SK-N-SH treated with all-trans-retinoic acid at 6 μM for 48 hours (cell line): Measurements from ENCODE around the gene TCF12.

ENCODE experiments used
- ATAC-seq: fragments of 200-7000 bp; cut with Tn5 transposase; 3 replicates; pipeline ENCODE4 v1.9.1; 2020; ENCODE audit warnings: mild to moderate bottlenecking, moderate library complexity
- ARNTL ChIP-seq: fragments of 450-650 bp; formaldehyde crosslinking; IDR thresholded peaks from 2 replicates; pipeline ENCODE4 v1.5.0; 2020; ENCODE audit warnings: low read depth, mild to moderate bottlenecking, moderate library complexity, borderline replicate concordance
- BACH2 ChIP-seq: fragments of 250-450 bp; sonication (Bioruptor Pico); IDR thresholded peaks from 2 replicates; pipeline ENCODE4 v1.9.0; 2021; ENCODE audit warnings: mild to moderate bottlenecking, borderline replicate concordance
- CSDC2 ChIP-seq: fragments of 250-450 bp; sonication (Bioruptor Pico); IDR thresholded peaks from 2 replicates; pipeline ENCODE4 v1.5.0; 2020; ENCODE audit warnings: mild to moderate bottlenecking, moderate library complexity
- ESRRG ChIP-seq: fragments of 250-450 bp; sonication (Bioruptor Pico); IDR thresholded peaks from 2 replicates; pipeline ENCODE4 v1.6.1; 2021; ENCODE audit warnings: mild to moderate bottlenecking
- GLIS3 ChIP-seq: fragments of 250-450 bp; sonication (Bioruptor Pico); IDR thresholded peaks from 2 replicates; pipeline ENCODE4 v1.5.0; 2020; ENCODE audit warnings: mild to moderate bottlenecking, moderate library complexity
- ISL1 ChIP-seq: fragments of 250-450 bp; sonication (Bioruptor Pico); IDR thresholded peaks from 2 replicates; pipeline ENCODE4 v2.1.2; 2022; ENCODE audit warnings: mild to moderate bottlenecking, moderate library complexity
- OSR1 ChIP-seq: fragments of 250-450 bp; sonication (Bioruptor Pico); IDR thresholded peaks from 2 replicates; pipeline ENCODE4 v1.8.0; 2022; ENCODE audit warnings: moderate library complexity, mild to moderate bottlenecking, inconsistent platforms
- RARB ChIP-seq: fragments of 250-450 bp; sonication (Bioruptor Pico); IDR thresholded peaks from 2 replicates; pipeline ENCODE4 v1.8.0; 2021; ENCODE audit warnings: mild to moderate bottlenecking, moderate library complexity
- SNAI2 ChIP-seq: fragments of 250-450 bp; sonication (Bioruptor Pico); IDR thresholded peaks from 2 replicates; pipeline ENCODE4 v1.5.0; 2020; ENCODE audit warnings: mild to moderate bottlenecking, moderate library complexity
- TCF4 ChIP-seq: fragments of 250-450 bp; sonication (Bioruptor Pico); IDR thresholded peaks from 2 replicates; pipeline ENCODE4 v1.8.0; 2021; ENCODE audit warnings: mild to moderate bottlenecking, moderate library complexity, borderline replicate concordance
- TOX ChIP-seq: fragments of 250-450 bp; sonication (Bioruptor Pico); IDR thresholded peaks from 2 replicates; pipeline ENCODE4 v1.8.0; 2021; ENCODE audit warnings: mild to moderate bottlenecking, moderate library complexity, borderline replicate concordance
- ZC3H10 ChIP-seq: fragments of 250-450 bp; sonication (Bioruptor Pico); IDR thresholded peaks from 2 replicates; pipeline ENCODE4 v1.5.1; 2021; ENCODE audit warnings: mild to moderate bottlenecking, moderate library complexity
- ZNF565 ChIP-seq: fragments of 450-650 bp; formaldehyde crosslinking; conservative IDR thresholded peaks from 2 replicates; pipeline ENCODE4 v1.5.0; 2020; ENCODE audit warnings: low read depth, mild to moderate bottlenecking, moderate library complexity
- ZNF70 ChIP-seq: fragments of 450-650 bp; formaldehyde crosslinking; IDR thresholded peaks from 2 replicates; pipeline ENCODE4 v1.5.0; 2020; ENCODE audit warnings: mild to moderate bottlenecking, moderate library complexity
- ZNF8 ChIP-seq: fragments of 450-650 bp; formaldehyde crosslinking; IDR thresholded peaks from 2 replicates; pipeline ENCODE4 v1.5.0; 2020; ENCODE audit warnings: mild to moderate bottlenecking, moderate library complexity
- TF ChIP-seq, protein P1 (sequence below): fragments of 250-450 bp; sonication (Bioruptor Pico); IDR thresholded peaks from 2 replicates; pipeline ENCODE4 v1.8.0; 2021; ENCODE audit warnings: low read depth, mild to moderate bottlenecking, moderate library complexity, borderline replicate concordance
- TF ChIP-seq, protein P2 (sequence below): fragments of 250-450 bp; sonication (Bioruptor Pico); IDR thresholded peaks from 2 replicates; pipeline ENCODE4 v1.5.1; 2020; ENCODE audit warnings: low read depth, mild to moderate bottlenecking, moderate library complexity
- TF ChIP-seq, protein P3 (sequence below): fragments of 250-450 bp; sonication (Bioruptor Pico); IDR thresholded peaks from 2 replicates; pipeline ENCODE4 v1.5.0; 2020; ENCODE audit warnings: mild to moderate bottlenecking, moderate library complexity
- TF ChIP-seq, protein P4 (sequence below): fragments of 250-450 bp; sonication (Bioruptor Pico); IDR thresholded peaks from 2 replicates; pipeline ENCODE4 v1.5.1; 2021; ENCODE audit warnings: mild to moderate bottlenecking, moderate library complexity

Gene TCF12

DNA sequence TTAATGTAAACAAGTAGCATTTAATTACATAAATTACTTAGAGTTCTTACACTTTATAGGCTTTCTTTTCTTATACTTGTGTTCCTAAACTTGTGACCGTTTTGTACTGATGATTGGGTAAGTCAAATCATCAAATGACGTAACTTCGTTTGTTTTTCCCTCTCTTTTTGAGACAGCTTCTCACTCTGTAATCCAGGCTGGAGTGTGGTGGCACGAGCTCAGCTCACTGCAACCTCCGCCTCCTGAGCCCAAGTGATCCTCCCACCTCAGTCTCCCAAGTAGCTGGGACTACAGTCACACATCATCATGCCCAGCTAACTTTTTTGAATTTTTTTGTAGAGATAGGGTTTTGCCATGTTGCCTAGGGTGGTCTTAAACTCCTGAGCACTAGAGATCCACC is 226.0 kb downstream of the TCF12 start (continued):
- TF ChIP-seq, protein P1, sequence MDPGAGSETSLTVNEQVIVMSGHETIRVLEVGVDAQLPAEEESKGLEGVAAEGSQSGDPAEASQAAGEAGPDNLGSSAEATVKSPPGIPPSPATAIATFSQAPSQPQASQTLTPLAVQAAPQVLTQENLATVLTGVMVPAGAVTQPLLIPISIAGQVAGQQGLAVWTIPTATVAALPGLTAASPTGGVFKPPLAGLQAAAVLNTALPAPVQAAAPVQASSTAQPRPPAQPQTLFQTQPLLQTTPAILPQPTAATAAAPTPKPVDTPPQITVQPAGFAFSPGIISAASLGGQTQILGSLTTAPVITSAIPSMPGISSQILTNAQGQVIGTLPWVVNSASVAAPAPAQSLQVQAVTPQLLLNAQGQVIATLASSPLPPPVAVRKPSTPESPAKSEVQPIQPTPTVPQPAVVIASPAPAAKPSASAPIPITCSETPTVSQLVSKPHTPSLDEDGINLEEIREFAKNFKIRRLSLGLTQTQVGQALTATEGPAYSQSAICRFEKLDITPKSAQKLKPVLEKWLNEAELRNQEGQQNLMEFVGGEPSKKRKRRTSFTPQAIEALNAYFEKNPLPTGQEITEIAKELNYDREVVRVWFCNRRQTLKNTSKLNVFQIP (CRISPR knock-in tag) = no peak
- no peak for TF ChIP-seq ISL1 (CRISPR knock-in tag)
- no peak for TF ChIP-seq CSDC2
- TF ChIP-seq, protein P2, sequence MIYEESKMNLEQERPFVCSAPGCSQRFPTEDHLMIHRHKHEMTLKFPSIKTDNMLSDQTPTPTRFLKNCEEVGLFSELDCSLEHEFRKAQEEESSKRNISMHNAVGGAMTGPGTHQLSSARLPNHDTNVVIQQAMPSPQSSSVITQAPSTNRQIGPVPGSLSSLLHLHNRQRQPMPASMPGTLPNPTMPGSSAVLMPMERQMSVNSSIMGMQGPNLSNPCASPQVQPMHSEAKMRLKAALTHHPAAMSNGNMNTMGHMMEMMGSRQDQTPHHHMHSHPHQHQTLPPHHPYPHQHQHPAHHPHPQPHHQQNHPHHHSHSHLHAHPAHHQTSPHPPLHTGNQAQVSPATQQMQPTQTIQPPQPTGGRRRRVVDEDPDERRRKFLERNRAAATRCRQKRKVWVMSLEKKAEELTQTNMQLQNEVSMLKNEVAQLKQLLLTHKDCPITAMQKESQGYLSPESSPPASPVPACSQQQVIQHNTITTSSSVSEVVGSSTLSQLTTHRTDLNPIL (CRISPR knock-in tag) = no peak
- no peak for TF ChIP-seq ZNF565 (CRISPR knock-in tag)
- TF ChIP-seq SNAI2 = no peak
- no peak for TF ChIP-seq OSR1 (CRISPR knock-in tag)
- TF ChIP-seq TOX (CRISPR knock-in tag) = no peak

DNA sequence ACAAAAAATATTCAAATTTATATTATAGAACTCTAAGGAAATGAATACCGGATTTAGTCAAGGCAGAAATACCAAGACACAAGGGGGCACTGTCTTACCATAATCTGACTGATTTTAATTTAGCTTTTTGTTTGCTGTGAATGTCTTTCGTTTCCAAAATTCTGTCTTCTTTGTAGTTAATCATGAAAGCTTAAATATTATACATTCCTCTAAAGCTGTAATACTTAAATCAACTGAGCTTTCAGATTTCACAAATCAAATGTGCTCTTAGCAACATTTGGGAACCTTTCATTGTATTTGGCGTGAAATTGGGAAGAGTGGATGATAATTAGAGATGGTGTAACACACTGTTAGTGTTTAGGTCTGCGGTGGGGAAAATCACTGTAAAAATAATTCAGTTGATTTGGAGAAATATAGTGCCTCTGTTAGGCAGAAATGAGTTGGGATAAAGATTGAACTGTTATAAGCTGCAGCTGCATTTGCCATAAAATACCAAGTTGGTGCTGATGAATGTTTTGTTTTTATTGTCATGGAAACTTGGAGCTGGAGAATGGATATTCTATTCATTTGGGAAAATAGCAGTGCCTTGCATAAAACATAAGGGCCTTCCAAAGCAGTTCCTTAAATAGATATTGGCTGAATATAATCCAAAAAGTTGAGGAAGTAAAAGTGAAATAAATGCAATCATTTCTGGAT is 228.2 kb downstream of the TCF12 start:
- TF ChIP-seq CSDC2 = no peak
- TF ChIP-seq, protein P3, sequence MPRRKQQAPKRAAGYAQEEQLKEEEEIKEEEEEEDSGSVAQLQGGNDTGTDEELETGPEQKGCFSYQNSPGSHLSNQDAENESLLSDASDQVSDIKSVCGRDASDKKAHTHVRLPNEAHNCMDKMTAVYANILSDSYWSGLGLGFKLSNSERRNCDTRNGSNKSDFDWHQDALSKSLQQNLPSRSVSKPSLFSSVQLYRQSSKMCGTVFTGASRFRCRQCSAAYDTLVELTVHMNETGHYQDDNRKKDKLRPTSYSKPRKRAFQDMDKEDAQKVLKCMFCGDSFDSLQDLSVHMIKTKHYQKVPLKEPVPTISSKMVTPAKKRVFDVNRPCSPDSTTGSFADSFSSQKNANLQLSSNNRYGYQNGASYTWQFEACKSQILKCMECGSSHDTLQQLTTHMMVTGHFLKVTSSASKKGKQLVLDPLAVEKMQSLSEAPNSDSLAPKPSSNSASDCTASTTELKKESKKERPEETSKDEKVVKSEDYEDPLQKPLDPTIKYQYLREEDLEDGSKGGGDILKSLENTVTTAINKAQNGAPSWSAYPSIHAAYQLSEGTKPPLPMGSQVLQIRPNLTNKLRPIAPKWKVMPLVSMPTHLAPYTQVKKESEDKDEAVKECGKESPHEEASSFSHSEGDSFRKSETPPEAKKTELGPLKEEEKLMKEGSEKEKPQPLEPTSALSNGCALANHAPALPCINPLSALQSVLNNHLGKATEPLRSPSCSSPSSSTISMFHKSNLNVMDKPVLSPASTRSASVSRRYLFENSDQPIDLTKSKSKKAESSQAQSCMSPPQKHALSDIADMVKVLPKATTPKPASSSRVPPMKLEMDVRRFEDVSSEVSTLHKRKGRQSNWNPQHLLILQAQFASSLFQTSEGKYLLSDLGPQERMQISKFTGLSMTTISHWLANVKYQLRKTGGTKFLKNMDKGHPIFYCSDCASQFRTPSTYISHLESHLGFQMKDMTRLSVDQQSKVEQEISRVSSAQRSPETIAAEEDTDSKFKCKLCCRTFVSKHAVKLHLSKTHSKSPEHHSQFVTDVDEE (CRISPR knock-in tag) = no peak
- no peak for TF ChIP-seq ISL1 (CRISPR knock-in tag)
- TF ChIP-seq GLIS3 (CRISPR knock-in tag) = no peak
- no peak for TF ChIP-seq ZNF70 (CRISPR knock-in tag)
- no peak for TF ChIP-seq ZNF8 (CRISPR knock-in tag)
- no peak for TF ChIP-seq RARB (CRISPR knock-in tag)
- no peak for TF ChIP-seq ARNTL (CRISPR knock-in tag)
- TF ChIP-seq TOX (CRISPR knock-in tag) = no peak
- no peak for TF ChIP-seq BACH2 (CRISPR knock-in tag)
- no peak for TF ChIP-seq OSR1 (CRISPR knock-in tag)
- no peak for TF ChIP-seq ESRRG (CRISPR knock-in tag)
- TF ChIP-seq, protein P4, sequence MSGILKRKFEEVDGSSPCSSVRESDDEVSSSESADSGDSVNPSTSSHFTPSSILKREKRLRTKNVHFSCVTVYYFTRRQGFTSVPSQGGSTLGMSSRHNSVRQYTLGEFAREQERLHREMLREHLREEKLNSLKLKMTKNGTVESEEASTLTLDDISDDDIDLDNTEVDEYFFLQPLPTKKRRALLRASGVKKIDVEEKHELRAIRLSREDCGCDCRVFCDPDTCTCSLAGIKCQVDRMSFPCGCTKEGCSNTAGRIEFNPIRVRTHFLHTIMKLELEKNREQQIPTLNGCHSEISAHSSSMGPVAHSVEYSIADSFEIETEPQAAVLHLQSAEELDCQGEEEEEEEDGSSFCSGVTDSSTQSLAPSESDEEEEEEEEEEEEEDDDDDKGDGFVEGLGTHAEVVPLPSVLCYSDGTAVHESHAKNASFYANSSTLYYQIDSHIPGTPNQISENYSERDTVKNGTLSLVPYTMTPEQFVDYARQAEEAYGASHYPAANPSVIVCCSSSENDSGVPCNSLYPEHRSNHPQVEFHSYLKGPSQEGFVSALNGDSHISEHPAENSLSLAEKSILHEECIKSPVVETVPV = no peak
- TF ChIP-seq TCF4 = no peak
- no peak for TF ChIP-seq ZC3H10 (CRISPR knock-in tag)
- peak; percentile 70 for ATAC-seq

DNA sequence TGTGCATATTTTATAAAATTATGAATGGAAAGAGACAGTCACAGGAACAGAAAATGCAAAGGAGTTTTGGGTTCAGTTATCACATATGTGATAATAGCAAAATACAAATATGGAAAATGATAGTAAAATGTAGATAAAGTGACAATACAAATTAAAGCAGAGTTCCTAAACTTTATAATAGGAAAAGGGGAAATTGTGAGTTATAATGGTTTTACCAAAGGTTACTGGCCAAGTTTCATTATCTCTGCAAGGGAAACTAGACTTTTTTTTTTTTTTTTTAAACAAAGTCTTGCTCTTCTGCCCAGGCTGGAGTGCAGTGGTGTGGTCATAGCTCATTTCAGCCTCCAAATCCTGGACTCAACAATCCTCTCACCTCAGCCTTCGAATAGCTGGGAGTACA is 229.2 kb downstream of the TCF12 start:
- ATAC-seq = no peak
- TF ChIP-seq ESRRG (CRISPR knock-in tag) = no peak

DNA sequence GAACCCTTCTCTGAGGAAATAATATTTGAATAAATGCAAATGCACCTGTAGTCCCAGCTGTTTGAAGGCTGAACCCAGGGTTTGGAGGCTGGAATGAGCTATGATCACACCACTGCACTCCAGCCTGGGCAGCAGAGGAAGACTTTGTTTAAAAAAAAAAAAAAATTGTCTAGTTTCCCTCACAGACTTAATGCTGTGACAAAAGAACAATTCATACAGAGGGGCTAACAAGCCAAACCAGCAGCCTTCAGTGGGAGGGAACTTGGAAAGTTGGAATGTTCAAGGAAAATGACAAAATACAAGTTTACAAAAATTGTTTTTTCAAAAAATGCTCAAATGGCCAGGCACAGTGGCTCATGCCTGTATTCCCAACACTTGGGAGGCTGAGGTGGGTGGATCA is 229.8 kb downstream of the TCF12 start:
- ATAC-seq = no peak
- TF ChIP-seq, protein P4 = no peak
- TF ChIP-seq ZNF70 (CRISPR knock-in tag) (no peak), OSR1 (CRISPR knock-in tag) (no peak), TCF4 (no peak), ARNTL (CRISPR knock-in tag) (no peak), ZNF565 (CRISPR knock-in tag) (no peak), ISL1 (CRISPR knock-in tag) (no peak)
- TF ChIP-seq, protein P2 (CRISPR knock-in tag) = no peak
- TF ChIP-seq, protein P3 (CRISPR knock-in tag) = no peak
- TF ChIP-seq, protein P1 (CRISPR knock-in tag) = no peak
